HL-60 (cell line): ENCODE data around the gene GKN1.

Experiments used
- GABPA ChIP-seq: IDR thresholded peaks from 2 replicates; pipeline ENCODE4 v1.6.1; 2012; ENCODE audit warnings: low read depth
- POLR2AphosphoS5 ChIP-seq: IDR thresholded peaks from 2 replicates; pipeline ENCODE4 v1.6.1; 2012; ENCODE audit warnings: low read depth
- TF ChIP-seq, protein P1 (sequence below): IDR thresholded peaks from one replicate; pipeline ENCODE4 v1.5.1; 2011; ENCODE audit warnings: low read length, control low read depth, inconsistent platforms; ENCODE audit not compliant: insufficient read depth

- no peak for TF ChIP-seq POLR2AphosphoS5
- TF ChIP-seq, protein P1, sequence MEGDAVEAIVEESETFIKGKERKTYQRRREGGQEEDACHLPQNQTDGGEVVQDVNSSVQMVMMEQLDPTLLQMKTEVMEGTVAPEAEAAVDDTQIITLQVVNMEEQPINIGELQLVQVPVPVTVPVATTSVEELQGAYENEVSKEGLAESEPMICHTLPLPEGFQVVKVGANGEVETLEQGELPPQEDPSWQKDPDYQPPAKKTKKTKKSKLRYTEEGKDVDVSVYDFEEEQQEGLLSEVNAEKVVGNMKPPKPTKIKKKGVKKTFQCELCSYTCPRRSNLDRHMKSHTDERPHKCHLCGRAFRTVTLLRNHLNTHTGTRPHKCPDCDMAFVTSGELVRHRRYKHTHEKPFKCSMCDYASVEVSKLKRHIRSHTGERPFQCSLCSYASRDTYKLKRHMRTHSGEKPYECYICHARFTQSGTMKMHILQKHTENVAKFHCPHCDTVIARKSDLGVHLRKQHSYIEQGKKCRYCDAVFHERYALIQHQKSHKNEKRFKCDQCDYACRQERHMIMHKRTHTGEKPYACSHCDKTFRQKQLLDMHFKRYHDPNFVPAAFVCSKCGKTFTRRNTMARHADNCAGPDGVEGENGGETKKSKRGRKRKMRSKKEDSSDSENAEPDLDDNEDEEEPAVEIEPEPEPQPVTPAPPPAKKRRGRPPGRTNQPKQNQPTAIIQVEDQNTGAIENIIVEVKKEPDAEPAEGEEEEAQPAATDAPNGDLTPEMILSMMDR, result peak; percentile 33
- TF ChIP-seq GABPA, result no peak
Measured at GRCh38 chr2:69012310-69013141, 38.1 kb downstream of the GKN1 start.
